CD4-positive, alpha-beta T cell treated with Interleukin-17A for 1 hour (primary cell): ENCODE data around the gene SLC6A6.
"Not testable (repeated sequence)": the region's sequence is repeated elsewhere in the genome, so short reads cannot be mapped to it uniquely, and the experiment has no call there.

Experiments
- DNase-seq: peaks from one replicate; pipeline ENCODE4 v3.0.0-alpha.2; 2020

The SLC6A6 gene

DNA sequence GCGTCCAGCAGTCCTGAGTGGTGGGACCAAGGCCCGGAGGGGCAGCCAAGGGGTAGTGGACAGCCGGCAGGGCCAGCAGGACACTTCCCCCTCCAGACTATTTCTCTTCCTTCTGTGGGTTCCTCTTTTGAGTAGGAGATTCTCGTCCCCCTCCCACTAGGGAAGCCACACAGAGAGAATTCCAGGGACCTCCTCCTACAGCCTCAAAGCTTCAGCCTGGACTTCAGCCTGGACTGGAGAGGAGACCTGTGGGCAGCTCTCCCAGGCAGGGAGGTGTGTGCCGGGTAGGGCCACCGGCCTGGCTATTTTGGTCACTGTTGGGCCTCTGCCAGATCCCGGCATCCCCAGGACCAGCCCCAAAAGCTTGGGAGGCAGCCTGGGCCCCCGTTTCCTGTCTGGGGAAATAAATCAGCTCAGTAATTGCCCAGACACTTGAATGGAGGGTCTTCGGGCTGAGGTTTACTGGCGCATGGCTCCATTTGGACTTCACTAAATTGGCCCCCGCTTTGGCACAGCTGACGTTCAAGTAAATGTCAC is 1.3 kb downstream of the SLC6A6 start:
- no peak for DNase-seq

DNA sequence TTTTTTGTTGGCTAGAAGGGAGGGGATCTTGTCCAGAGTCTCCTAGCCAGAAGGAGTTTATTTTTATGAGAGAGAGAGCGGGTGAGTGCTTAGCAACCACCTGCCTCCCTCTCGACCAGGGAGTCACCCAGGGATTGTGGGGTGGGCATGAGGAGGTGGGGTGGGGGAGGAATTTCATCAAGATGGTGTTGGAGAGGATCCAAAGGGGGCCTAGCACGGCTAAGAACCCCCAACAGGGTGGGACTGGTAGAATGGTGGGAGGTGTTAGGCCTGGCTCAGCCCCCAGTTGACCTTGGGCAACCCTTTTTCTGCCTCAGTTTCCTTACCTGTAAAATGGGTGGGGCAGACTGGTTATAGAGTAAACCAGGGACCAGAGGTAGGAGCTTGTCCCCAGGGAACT is 1.8 kb downstream of the SLC6A6 start:
- DNase-seq, result no peak

DNA sequence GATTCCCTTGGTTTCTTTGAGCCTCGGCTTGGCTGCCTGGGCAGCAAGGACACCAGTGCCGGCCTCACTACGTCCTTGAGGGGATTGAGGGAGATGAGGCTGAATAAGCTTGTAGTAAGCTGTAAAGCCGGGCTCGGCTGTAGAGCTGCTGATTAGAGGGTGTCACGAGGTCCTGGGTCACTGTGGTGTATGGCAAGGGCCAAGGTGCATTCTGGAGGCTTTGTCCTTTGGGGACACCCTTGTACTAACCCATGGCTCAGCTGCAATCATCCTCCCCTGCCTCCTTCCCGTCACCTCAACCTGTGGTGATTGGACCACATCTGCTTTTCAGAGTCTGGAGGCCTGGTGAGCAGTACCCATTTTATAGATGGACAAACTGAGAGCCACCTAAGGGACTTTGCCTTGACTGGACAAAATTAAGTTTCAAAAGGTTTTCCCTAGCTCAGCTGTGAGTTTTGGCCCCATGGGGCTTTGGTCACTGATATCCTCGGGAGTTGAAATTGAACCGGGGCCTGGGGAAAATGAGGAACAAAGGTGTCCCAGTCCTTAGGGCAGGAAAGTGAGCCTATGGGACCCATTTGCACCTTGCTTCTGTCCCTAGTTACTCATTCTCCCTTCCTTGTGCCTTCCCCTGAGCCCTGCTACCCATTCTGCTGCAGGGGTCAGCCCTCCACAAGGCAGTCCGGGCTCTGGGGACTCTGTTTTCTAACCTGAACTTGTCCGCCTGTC is 2.4 kb downstream of the SLC6A6 start:
- no peak for DNase-seq

DNA sequence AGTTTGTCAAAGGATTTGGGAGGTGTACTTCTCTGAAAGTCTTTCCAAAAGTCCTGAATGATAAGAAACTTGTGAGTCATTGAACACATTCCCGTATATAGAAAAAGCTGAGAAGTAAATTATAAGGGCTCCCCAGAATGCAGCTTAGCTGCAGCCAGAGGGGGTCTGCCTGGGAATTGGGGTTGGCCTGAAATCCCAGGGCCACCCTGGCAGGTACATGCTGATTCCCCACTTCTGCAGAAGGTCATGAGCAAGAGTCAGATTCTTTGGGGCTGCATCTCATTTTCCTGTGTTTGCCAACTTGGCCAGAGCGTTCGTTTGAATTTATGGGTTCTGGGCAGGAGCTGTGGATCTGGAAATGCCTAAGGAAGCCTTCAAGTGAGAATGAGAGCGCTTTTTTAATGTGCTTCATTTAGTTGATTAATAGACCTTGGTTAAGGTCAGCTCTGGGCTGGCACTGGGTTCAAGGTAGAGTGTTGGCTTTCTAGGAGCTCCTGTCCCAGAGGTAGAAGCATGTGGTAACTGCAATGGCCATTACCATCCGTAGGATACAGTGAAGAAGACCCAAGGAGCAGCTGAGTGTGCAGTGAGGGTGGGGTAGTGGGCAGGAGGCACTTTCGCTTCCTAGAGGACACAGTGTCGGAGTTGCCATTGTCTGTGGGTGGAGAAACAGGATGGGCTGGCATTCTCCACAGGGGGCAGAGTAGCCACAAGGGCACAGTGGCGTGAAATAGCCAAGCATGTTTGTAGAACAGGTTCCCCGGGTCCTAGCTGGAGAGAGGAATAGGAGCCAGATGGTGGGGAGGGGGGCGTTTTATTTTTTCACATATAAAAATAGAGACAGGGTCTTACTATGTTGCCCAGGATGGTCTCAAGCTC is 3.2 kb downstream of the SLC6A6 start:
- no peak for DNase-seq

DNA sequence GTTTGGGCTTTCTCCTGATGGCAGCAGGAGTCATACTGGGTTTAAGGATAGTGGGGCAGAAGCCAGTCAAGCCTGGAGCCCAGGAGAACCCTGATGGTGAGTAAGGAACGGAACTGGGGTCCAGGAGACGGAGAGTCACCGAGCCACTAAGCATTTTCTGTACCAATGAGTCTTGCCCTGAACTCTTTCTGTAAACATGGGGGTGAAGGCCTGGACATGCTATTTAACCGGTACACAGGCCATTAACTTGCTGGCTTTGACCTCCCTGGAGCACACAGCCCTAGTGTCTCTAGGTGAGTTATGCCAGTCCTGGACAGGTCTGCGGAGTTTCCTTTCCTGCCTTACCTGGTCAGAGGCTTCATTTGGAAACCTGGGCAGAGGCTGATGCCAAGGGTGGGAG is 3.9 kb downstream of the SLC6A6 start:
- no peak for DNase-seq

DNA sequence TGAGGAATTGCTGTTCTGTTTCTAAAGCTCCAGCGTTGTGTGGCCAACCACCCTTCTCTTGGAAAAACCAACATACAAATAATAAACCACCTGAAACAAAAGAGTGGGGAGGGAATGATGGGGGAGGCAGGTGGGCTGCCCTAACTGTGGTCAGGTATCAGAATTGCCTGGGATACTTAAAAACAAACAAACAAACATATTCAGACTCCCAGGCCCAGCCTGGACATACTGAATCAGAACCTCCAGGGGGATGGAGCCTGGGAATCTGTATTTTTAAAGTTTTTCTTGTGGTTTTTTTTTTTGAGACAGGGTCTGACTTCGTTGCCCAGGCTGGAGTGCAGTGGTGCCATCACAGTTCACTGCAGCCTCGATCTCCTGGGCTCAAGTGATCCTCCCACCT is 4.4 kb downstream of the SLC6A6 start:
- no peak for DNase-seq

DNA sequence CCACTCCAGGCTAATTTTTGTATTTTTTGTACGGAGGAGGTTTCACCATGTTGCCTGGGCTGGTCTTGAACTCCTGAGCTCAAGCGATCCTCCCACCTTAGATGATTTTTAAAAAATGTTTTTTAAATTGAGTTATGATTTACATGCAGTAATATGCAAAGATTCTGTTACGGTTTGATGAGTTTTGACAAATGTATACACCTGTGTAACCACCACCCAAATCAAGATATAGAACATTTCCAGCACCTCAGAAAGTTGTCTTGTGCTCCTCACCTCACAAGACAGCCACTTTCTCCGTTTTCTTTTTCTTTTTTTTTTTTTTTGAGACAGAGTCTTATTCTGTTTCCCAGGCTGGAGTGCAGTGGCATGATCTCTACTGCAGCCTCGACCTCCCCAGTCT is 4.8 kb downstream of the SLC6A6 start:
- no peak for DNase-seq

DNA sequence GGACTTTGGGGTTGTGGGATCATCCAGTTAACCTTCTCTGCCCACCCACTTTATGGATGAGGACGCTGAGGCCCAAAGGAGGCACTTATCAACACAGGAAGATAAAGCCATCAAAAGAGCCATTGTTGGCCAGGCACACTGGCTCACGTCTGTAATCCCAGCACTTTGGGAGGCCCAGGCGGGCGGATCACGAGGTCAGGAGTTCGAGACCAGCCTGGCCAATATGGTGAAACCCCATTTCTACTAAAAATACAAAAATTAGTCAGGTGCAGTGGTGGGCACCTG is 7.3 kb downstream of the SLC6A6 start:
- DNase-seq, result not testable (repeated sequence)

DNA sequence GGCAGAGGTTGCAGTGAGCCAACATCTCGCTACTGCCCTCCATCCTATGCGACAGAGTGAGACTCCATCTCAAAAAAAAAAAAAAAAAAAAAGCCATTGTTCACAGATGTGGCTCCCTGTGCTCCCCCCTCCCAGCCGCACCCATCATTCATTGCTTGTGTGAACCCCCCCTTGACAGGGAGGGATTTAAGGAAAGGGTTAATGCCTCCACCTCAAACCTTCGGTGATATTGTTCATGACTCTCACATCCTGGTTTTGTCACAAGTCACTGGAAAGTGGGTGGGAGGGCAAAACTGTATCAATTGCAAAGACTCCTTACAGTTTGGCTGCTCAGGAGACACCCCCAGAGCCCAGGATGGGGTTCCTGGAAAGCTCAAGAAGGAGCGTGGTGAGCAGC is 7.7 kb downstream of the SLC6A6 start:
- no peak for DNase-seq

DNA sequence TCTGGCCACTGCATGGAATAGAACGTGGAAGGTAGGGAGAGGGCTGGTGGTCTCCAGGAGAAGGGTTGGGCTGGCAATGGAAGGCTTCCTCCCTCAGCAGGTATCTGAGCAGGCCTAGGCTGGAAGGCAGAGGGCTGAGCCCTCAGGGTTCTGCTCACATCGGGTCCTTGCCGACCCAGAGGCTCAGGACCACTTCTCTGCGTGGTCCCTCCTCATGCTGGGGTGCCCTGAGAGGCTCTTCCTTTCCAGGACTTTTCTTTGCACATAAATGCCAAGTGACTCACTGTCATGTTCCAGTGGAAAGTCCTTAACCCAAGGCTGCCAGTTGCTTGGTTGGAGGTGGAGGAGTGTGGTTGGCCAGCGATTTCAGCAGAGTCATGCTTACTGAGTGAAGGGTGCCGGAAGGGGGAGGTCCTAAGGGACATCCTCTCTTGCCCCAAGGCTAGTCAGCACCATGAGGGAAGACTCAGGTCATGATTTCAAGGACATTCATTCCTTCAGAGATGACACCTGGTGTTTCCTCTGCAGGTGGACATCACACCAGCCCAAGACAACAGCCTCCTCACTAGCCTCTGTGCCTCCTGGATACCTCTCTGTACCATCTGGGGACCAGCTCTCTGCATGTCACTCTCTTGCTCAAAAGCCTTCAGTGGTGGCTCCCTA is 8.2 kb downstream of the SLC6A6 start:
- DNase-seq, result no peak

DNA sequence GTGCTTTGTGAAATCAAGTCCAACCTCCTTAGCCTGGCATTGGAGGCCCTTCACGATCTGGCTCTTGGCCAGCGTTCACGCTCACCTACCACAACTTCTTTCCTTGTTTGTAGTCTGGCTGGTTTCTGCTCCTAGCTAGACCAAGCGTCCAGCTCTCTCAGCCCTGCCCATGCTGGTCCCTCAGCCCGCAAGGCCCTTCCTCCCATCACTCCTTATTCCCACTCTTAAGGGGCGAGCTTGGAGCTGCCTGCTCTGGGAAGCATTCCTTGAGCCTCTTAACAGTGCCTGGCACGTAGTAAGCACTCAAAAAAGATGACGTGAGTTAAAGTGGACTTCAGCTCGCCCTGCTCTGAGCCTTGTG is 8.7 kb downstream of the SLC6A6 start:
- no peak for DNase-seq

DNA sequence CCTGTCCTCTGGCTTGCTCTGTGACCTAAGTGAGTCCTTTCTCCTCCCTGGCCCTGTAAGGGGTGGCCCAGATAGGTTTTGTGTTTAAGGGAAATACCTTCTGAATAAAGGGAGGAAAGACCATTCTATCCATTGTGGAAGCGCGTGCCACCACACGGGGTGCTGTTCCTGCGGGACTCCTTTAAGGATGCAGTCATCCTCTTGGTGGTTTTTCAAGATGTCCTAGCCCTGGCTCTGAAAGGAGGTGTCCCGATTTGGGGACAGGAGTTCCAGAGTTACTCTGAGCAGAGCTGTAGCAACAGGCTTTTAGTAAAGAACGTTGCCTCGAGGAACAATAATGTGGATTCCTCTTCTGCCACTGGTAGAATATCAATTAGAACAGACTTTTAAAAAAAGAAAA is 9.6 kb downstream of the SLC6A6 start:
- DNase-seq, result no peak

DNA sequence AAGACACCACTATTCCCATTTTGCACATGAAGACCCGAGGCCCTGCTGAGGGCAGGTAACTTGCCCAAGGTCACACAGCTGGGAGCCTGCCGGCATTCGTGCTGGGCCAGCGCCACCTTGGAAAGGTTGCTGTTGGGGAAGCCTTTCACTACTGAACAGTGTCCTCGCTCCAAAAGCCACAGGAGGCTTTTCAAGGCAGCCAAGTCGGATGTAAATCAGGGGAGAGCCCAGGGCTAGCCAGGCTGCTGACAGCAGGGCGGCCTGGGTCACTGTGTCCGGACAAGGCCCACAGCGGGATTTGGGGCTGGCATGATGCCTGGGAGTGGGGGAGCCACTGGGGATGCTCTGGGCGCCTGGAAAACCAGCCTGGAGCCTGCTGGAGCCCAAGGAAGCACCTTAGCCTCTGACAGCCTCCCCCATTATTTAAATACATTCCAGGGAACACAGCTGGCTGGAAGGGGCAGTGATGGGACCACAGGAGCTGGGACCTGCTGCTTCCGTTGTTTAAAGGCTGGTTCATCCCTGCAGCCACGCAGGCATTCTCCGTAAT is 10.5 kb downstream of the SLC6A6 start:
- DNase-seq, result no peak

DNA sequence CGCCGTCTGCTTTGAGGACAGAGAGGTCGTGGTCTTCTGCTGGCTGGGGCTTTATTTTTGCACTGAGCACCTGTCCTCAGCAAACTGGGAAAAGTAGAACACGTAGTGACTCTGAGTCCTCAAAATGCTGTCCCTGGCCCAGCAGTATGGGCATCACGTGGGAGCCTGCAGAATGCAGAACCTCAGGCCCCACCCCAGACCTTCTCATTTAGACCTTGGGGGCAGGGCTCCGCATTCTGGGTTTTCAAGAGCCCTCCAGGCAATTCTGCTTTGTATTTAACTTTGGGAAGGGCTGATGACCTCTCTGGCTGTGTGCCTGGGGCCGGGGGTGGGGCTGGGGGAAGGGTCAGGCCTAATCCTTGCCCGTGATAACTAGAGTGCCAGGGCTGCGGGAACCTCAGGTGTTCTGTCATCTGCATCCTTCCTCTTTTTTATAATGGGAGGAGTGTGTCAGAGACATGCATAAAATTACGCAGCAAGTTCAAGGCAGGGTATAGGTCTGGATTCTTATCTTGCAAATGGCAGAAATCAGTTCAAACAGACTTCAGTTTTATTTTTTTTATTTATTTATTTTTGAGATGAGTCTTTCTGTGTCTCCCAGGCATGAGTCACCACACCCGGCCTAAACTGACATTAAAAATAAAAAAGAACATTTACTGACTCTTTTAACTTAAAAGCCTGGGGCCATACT is 11.1 kb downstream of the SLC6A6 start:
- DNase-seq, result no peak

DNA sequence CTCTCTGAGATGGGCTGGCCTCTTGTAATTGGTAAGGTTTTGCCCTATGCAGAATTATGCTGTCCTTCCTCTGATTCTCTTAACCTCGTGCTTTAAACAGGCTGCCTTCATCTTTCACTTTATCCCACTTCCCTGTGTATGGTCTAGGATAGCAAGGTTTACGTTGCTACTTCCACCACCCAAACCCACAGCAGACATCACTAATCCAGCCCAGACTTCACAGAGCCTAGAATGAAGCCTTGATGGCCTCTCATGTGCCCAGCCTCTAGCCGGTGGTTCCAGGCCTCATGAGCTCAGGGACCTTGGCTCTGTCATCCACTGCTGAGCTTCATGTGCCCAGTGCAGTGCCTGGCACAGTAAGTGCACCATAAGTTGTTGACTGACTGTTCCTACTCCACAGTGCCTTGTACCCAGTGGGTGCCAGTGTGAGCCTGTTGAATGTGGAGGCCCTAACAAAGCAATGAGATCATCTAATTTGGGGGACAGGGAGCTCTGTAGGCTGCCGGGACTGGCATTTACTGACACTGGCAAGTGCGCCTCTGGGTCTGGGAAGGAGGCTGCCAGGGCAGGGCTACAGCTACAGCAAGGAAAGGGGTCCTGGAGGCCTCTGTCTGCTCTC is 12.5 kb downstream of the SLC6A6 start:
- no peak for DNase-seq

DNA sequence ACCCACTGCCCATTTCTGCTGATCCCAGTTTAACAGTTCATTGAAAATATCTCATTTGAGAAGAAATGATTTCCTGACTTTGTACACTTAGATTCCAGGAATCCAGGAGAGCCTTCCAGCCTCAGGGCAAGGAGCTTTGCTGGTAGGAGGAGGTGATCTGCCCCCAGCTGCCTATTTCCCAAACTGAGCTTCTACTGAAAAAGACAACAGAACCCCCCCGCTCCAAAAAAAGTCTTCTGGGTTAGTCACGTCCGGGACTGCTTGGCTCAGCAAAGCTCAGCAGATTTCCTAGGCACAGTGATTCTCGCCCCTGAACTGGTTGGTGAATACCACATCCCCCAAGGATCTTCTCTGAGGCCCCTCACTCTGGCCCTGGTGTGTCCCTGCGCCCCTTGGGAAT is 13.1 kb downstream of the SLC6A6 start:
- no peak for DNase-seq

DNA sequence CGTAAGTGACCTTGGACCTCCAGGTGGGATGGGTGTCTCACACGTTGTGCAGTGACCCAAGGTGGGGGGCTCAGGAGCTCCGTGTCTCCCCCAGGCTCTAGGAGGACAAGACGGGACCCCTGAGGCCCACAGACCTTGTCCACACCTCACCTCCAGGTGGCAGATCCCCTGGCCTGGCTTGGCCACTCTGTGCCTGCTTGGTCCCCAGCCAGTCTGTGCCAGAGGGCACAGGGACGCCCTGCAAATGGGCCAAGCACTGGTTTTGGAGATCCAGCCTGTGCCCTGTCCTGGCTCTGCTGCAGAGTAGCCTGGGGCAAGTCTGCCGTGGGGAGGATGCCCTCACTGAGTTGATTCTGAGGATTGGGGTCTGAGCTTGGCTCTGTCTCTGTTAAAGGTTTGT is 14.0 kb downstream of the SLC6A6 start:
- no peak for DNase-seq

DNA sequence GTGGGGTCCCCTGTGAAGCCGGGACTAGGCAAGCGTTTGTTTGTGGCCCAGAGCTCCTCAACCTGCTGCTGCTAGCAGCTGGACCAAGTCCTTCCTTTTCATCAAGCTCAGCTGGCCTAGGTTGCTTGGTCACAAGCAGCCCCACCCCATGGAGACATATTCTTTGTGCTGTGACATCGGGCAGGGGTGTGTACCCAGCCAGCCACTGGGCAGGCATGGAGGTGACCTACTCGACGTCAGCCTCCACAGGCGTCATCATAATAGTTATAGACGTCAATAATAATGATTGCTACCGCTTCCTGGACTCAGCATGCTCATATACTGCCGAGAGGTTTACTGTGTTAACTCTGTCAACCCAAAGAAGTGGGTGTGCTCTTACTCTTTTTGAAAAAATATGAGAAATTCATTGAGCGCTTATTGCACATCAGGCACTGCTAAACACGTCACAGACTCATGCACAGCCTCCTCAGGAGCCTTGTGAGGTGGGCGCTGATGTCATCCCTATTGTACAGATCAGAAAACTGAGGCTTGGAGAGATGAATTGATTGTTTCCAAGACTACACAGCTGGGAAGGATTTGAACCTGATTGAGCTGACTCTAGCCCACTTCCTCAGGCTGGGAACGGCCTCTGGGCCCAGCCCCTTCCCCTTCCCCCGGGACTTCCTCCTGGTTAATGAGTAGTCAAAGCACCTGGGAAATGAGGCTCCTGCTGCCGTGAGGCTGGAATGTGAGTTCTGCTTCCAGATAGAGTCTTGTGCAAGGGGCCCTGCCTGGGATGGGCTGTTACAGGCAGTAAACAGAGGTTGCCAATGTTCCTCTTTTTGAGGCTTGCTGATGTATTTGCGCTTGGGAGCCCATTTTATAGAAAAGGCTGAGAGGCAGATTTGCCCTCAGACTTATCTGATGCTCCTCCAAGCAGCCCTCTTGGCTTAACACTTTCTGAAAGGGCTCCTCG is 16.2 kb downstream of the SLC6A6 start:
- DNase-seq, result no peak

DNA sequence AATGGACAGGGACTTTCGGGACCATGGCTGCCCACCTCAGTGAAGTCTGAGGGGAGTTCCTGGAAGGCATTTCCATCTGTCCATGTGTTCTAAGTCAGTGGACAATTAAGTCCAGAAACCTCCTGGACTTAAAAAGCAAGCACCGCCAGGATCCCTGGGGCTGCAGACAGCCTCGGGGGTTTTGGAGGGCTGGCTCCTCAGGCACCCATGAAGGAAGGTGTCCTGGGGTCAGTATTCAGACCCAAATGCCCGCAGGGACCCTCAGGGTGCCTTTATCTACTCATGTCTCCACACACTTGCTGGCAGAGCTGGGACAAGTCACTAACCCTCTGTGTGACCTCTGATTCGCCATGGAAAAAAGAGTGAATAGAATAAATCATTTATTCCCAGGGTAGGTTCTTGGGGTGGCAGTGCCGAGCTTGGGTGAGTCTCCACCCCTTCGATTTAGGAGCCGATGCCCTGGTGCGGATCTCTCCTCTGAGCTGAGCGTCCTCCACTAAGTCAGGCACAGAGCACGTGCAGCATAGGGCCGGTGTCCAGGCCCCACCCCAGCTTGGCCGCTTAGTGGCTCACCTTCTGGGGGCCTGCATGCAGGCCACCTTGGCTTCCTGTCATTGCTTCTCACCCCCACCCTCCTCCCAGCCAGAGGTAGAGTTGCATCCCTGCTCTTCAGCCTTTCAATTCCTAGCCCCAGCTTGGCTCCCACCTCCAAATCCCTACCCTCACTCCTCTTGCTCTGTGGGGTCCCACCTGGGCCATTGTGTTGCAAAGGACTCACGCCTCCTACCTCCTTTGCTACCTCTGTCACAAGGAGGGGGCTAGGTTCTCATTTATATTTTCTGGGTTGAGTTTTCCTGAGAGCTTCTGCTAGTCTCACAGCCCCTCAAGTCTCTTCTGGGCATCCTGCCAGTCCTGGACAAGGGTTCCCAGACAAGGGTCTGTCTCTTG is 19.9 kb downstream of the SLC6A6 start:
- no peak for DNase-seq

DNA sequence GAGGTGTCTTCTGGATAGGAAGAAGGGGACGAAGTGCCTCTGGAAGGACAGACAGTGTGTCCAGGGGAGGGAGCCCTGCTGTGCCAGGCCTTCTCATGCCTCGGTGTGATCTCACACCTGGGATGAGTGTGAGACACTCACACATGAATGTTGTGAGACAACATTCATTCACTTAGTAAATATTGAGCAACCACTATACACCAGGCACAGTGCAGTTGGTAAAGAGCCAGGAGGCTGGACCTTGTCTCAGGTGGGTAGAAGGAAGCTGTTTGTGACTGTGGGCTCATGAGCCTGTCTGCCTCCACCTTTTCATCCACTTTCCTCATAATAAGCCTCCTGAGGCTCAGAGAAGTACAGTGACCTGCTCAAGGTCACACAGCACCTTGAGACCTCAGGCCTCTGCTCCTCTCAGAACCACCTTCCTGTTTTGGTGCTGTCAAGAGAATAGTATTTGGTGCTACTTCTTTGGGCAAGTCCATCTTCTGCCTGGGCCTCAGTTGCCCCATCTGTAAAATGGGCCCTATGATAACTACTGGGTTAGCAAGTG is 20.9 kb downstream of the SLC6A6 start:
- no peak for DNase-seq
